ENCODE data around the gene DACT2.

Gene DACT2

DNA sequence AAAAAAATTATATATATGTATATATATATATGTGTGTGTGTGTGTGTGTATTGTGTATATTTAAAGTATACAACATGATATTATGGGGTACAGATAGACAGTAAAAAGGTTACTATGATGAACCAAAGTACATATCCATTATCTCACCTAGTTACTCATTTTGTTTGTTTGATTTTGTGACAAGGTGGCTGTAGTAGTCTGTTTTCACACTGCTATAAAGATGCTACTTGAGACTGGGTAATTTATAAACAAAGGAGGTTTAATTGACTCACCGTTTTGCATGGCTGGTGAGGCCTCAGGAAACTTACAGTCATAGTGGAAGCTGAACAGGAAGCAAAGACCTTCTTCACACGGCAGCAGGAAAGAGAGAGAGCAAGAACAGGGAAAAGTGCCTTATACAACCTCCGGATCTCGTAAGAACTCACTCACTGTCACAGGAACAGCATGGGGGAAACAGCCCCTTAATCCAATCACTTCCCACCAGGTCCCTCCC lies 30.2 kb upstream of the DACT2 start:
- DNase-seq (ENCODE audit: low read depth in 1 of 2, low spot score in 1 of 2) = no peak

DNA sequence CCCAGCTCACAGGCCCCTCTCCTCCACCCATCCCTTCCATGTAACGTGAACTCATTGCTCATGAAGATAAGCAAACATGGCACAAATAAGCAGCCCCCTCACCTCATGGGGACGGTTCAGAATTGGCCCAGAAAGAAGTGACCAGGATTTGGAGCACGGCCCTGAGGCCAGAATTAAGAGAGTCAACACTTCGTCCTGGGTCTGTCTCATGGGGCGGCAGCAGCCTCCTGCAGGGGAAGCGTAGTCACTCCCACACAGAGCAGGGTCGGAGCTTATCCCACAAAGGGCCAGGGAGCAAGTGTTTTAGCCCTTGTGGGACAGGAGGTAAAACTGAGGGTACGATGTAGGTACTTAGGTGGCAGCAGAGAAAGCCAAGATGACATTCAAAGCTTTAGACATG lies 28.6 kb upstream of the DACT2 start:
- DNase-seq (ENCODE audit: low read depth in 1 of 2, low spot score in 1 of 2) = no peak

DNA sequence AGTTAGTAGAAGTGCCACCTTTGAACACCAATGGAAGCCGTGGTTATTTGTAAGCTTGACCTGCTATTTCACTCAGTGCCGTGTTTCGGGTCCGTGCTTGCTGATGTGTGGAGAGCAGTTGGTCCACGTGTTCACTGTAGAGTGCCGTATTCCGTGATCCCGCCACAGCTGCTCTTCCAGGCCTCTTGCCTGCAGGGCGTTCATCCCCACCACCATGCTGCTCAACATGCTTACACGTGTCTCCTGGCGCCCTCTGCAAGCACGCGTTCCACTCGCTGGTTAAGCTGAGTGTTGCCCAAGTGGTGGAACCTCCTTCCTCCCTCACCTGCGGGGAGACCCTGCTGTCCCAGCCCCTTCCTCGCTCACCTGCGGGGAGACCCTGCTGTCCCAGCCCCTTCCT lies 28.0 kb upstream of the DACT2 start:
- no peak for DNase-seq (ENCODE audit: low read depth in 1 of 2, low spot score in 1 of 2)

DNA sequence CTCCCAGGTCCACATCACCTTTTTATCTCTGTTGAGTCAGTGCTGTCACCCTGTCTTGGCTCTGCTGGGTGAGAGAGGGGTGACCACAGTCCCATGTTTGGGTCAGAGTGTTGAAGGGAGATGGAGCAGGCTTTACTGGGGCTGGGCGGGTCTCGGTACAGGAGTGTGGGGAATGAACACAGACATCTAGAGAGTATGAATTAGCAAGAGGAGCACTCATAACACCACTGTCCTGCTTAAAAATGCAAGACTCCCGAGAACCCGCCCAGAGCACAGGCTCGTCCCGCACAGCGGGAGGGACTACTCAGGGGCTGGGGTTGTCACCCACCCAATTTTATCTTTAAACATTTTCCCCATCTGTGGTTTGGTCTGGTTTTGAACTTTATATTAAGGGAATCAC lies 27.5 kb upstream of the DACT2 start:
- no peak for DNase-seq (ENCODE audit: low read depth in 1 of 2, low spot score in 1 of 2)

DNA sequence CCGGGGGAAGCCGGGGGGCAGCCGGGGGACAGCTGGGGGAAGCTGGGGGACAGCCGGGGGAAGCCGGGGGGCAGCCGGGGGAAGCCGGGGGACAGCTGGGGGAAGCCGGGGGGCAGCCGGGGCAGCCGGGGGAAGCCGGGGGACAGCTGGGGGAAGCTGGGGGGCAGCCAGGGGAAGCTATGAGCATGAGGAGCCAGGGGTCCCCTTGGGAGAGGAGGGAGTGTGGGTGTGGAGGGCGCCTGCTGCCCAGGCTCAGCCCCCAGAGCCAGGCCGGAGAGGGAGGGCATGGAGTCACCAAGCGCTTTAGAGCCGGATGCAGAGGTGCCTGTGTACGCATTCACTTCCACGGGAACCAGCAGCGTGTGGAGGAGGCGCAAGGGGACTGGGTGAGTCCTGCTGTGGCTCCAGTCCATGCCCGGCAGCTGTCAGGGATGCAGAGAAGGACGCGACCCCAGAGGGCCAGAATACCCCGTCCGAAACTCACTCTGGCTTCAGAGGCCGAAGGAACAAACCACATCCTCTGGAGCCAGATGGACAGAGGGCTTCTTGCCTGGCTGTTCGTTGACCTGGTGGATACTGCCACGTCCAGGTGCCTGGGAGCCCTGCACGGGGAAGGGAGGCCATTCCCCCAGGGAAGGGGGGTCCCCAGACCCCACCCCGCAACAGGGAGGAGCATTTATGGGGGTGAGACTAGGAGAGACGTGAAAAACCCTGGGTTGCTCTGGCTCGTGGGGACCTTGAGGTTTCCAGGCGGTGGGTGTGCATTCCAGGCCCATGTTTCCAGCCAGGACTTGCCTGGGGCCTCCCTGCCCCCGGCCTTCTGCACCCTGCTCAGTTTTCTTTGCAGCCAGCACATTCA lies 26.5 kb upstream of the DACT2 start:
- no peak for DNase-seq (ENCODE audit: low read depth in 1 of 2, low spot score in 1 of 2)

DNA sequence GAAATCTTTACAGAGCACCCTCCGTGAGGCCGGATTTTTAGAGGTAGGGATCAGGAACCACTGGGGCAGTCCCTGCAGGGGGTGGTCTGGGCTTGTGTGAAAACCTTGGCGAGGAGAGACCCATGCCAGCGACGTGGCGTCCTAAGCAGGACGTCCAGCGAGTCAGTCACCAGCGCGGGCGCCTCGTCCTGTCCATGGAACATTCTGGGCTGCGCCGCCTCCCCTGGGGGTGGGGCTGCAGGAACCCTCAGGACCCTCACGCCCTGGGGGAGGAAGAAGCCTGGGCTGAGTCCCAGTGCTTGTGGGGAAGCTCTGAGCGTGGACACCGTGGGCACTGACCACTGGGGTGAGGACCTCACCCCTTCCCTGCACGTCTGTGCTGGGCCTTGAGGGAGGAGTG lies 25.7 kb upstream of the DACT2 start:
- DNase-seq (ENCODE audit: low read depth in 1 of 2, low spot score in 1 of 2) = no peak

DNA sequence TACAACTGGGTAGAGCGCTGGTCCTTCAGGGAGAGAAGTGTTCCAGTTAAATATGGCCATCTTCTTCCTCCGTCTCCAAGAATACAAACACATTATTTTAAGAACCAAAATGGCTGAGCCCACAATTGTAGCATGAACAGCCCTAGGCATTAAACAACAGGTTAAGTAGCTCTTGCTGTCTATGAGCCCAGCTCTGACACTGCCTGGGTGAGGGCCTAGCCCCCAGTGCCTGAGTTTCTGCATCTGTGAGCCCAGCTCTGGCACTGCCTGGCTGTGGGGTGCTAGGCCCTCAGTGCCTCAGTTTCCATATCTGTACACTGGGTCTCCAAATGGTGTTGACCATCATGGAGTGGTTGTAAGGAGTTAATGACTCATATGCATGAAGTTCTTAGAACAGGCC lies 24.8 kb upstream of the DACT2 start:
- no peak for DNase-seq (ENCODE audit: low read depth in 1 of 2, low spot score in 1 of 2)

DNA sequence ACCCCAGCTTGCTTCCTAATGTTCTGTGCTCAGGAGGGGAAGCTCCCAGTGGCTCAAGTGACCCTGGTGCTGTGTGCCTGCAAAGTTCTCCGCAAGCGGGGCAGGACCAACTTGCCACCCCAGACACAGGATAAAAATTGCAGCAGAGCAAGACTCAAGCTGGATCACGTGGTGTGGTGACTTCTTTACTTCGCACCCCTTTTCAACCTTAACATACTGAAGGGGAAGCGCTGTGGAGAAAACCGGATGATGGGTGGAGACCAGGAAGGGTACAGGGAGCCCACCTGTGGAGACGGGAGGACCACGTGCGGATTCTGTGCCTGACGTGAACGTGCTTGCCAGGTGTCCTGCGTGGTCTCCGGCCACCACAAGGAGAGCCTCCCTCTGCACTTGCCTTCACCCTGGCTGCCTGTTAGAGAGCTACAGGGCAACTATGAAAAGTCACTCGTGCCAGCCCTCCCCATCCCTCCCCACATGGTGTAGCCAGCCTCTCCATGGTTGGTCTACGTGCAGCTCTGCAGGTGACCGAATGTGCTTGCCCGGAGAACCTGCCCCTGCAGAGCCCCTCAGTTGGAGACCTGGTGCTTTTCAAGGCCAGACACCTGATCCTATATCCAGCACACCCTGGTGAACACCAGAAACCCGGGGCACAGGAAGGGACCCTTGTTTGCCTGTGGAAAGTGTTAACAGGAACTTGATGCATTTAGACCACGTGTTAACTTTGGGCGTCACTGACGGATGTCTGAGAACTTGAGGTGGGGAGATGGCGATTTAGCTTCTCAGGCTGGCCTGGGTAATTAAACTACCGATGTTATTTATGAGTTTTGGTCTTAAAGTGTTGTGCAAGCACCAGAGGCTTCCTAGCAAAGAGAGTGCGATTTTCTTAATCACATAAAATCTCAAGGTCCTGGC lies 23.9 kb upstream of the DACT2 start:
- DNase-seq (ENCODE audit: low read depth in 1 of 2, low spot score in 1 of 2) = no peak

DNA sequence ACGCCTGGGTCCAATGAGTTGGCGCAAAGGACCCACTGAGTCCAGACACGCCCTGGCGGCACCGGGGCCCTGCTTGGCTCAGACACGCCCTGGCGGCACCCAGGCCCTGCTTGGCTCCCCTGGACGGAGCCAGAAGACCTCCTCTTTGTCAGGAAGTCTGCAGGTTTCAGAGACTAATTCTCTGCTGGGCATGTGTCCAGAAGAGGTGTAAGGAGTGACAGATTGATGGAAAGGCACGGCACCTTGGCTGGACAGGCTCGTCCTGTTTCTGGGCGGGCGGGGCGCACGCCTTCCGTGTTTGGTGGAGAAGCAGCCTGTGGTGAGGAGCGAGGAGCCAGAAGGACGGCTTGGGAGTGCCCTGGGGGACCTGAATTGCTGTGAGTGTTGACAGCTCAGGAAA lies 23.1 kb upstream of the DACT2 start:
- DNase-seq (ENCODE audit: low read depth in 1 of 2, low spot score in 1 of 2) = no peak

DNA sequence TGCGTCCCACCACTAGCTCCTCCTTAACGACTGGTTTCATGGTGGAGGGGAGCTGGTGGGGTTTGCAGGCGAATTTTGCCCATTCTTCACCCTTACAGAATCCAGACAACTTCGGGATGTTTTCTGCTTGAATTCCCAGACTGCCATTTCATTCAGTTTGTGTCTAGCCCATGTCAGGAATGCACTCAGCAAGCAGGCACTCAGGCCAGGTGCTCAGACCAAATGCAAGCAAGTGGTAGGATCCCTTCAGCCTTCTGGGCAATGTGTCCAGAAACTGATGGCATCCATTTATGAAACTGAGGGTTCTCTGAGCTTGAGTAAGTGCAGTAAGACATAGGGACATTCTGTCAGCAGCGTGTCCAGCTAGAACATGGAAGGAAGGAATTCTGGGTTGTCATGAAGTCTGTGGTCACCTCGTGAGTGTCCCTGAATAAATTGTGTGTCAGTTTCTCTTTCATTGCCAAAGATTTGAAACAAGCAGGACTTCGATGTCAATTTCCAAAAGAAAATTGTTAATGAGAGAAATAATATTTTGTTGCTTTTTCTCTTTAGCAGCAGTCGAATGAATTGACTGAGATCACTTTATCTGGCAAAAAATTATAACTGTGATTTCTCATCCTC lies 21.8 kb upstream of the DACT2 start:
- DNase-seq (ENCODE audit: low read depth in 1 of 2, low spot score in 1 of 2) = no peak

DNA sequence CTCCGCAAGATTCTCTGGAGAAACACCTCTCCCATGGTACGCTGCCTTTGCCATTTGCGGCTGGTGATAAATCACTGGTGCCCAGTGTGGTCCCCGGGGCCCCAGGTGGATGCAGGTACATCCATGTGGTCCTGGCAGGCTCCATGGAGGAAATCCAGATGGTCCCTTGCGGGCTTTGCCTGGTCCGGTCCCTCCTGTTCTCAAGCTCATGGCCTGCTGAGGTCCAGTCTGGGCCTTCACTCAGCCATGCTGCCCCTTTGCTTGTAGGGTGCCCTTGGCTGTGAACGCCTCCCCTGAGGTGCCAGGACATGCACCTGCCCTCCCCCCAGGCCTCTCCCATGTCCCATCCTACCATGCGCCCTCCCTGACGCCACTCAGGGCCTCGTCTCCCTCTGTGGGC lies 21.2 kb upstream of the DACT2 start:
- no peak for DNase-seq (ENCODE audit: low read depth in 1 of 2, low spot score in 1 of 2)

DNA sequence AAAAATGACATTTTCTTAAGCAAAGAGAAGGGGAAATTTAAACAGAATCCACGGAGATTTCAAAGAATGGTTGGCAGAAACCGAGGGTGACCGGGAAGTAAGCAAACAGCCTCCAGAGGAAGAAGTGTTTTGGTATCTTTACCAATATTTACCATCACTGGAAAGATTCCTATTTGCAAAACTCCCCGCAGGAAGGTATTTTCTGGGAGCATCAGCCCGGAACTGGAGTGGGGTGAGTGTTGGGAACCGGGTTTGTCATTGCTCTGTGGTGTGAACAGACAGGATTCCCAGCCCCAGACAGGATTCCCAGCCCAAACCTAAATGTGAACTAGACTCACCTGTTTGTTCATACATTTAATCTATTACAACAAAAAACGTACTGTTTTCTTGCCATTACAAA lies 19.2 kb upstream of the DACT2 start:
- no peak for DNase-seq (ENCODE audit: low read depth in 1 of 2, low spot score in 1 of 2)

DNA sequence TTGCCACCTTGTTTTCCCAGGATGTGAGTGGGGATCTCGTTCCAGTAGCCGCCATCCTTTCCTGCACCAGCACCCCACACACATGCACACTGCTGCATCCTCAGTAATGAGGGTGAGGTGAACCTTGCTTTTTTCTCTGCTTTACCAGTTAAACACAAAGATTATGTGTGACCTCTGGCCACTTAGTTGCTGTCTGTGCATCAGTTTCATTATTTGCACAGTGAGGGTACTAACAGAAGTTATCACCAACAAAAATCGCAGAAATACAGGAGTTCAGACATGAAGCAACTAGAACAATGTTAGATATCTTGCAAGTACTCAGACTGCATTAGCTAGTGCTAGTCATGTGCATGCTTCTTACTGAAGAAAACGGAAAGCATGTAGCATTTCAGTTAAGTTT lies 17.4 kb upstream of the DACT2 start:
- DNase-seq (ENCODE audit: low read depth in 1 of 2, low spot score in 1 of 2) = no peak

DNA sequence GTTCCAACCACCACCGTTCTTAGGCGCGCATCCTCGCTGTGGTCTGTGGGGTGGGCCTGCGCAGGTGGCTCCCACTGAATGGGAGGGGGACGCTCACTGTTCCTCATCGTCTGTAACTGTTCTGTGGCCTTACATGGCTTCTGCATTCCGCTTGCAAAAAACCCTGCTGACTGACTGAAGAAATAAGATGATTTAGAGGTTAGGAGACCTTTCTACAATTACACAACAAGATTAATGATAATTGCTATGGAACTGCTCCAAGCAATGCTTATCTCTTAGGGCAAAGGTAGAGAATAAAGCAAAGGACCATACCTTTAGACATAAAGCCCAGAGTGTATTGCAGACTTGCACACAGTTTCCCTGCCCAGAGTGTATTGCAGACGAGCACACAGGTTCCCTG lies 14.4 kb upstream of the DACT2 start:
- DNase-seq (ENCODE audit: low read depth in 1 of 2, low spot score in 1 of 2) = no peak

DNA sequence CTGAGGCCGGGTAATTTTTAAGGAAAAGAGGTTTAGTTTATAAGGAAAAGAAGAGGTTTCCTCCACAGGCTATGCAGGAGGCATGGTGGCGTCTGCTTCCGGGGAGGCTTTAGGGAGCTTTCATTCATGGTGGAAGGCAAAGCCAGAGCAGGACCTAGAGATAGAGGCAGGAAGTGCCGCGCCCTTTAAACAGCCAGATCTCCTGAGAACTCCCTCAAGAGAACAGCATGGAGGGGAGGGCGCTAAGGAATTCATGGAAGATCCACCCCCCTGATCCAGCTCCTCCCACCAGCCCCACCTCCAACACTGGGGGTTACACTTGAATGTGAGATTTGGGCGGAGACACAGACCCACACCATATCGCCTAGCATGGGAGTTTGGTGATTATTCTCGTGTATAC lies 13.9 kb upstream of the DACT2 start:
- DNase-seq (ENCODE audit: low read depth in 1 of 2, low spot score in 1 of 2) = no peak

DNA sequence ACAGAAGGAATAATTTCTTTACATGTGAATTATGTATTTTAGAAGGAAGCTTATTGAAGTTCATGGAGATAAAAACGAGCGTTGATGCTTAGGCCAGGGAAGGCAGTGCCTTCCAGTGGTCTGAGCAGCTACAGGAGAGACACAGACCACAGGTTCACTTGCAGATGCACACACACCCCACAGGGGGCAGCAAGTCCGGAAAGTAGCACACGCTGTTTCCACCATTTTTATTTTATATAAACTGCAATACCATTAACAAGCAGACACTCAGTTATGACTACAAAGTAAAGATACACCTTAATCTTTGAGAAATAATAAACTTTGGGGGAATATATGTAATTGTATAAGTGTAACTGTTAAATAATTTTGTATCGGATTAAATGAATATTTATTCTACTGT lies 13.5 kb upstream of the DACT2 start:
- DNase-seq (ENCODE audit: low read depth in 1 of 2, low spot score in 1 of 2) = no peak

DNA sequence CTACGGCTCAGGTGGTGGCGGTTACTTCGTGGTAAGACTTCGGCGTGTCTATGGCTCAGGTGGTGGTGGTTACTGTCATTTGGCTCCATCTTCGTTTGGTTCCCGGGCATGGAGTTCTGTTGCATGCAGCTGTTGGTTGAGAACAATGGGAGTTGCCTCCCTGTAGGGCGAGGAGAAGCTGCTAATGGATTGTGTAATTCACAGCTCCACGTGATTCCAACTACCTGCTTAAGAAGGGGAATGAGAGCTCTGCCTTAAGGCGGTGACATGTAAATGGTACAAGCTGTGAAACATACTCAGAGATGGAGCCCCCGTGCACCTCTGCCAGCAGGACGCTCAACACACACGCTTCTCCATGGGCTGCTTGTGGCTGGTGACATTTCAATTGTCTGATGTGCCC lies 12.4 kb upstream of the DACT2 start:
- no peak for DNase-seq (ENCODE audit: low read depth in 1 of 2, low spot score in 1 of 2)

DNA sequence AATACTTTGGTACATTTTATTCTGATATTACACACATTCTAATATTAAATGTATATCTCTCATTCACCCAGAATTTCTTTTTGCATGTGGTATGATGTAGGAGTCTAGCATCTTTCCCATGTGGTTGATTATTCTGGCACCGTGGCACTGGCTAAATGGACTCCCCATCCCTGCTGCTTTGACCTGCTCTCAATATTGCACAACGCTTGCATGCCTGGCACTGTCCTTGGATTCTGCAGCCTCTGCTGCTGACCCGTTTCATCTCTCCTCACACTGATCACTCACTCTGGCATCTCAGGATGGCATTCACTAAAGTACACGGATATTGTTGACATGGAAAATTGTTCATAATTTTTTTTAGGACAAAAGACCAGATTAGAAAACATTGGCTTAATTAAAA lies 11.5 kb upstream of the DACT2 start:
- no peak for DNase-seq (ENCODE audit: low read depth in 1 of 2, low spot score in 1 of 2)

DNA sequence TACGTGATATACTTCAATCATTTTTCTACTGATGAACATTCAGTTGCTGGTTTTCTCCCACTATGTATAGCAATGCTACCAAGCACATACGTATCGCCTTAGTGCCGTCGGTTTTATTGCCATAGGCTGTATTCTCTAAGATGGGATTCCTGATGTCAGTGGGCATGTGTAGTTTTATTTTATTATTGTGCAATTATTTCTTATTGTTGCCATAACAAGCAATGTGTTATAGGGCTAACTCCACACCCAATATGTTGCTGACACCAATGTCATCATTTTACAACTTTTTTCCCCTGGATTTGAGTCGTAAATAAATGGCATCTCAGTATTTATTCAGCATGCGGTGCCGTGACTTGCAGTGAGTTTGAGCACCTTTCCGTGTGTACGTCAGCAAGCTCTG lies 10.8 kb upstream of the DACT2 start:
- DNase-seq (ENCODE audit: low read depth in 1 of 2, low spot score in 1 of 2) = no peak

DNA sequence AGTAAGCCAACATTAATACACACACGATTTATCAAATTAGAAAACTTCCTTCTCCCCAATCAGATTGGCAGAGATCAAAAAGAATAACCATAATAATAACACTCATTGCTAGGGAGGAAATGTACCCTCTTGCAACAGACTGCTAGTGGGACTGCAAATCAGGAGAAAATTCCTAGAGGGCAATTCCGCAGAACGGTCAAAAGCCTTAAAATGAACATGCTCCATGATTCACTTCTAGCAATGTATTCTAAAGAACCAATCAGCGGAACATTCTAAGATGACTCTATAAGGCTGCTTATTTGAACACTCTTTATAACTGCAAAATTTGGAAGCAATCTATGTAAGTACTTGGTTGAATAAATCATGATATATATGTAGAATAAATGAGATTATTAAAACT lies 8.5 kb upstream of the DACT2 start:
- DNase-seq (ENCODE audit: low read depth in 1 of 2, low spot score in 1 of 2) = no peak

DNA sequence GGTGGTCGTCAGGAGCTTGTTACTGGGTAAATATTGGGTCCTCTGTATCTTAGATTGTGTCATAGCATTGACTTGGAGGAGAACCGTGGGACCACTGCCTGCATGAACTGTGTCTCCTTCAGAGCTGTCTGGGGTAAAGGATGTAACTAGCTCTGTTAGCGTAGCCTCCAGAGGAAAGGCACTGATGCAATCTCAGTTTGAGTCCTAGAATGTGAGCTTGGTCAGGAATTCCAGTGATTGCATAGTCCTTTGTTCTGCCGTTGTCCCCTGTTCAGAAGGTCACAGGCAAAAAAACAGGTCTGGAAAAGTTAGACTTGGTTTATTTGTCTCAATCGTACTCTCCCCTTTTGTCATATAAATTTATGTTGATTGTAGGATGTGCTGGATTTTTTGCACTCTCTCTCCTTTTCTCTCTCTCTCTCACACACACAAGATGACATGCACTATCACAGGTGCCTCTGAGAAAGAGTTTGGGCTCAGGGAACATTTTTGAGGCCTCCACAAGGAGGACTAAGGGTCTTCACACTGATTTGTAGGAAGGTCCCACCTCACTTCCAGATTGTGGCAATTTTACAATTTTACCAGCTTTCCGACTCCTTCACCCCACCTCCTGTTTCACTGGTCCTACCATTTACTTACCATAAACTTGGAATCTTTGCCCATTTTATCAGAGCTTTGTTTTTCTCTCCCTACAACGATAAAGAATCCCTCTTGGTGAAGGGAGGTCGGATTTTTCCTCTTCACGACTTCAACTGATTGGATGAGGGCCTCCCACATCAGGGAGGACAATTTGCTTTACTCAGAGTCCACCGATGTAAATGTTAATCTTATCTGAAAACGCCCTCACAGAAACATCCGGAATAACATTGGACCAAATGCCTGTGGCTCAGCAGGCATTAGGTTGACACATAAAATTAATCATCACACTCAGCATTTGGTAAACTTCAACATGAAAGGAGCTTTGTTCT lies 7.0 kb upstream of the DACT2 start:
- DNase-seq (ENCODE audit: low read depth in 1 of 2, low spot score in 1 of 2) = no peak

Measured in activated CD4-positive, alpha-beta T cell treated with anti-CD3 and anti-CD28 coated beads, Interleukin-2, amount 50 U/mL, for 24 hours (primary cell).